Inflammatory macrophage (primary cell): Measurements from ENCODE around the gene PAOX.

Experiments
- DNase-seq, 2 donors: peaks; one replicate each; pipeline ENCODE4 v3.0.0-alpha.2; 2020 to 2022

Gene PAOX

GRCh38 chr10:133350283-133350949, 28.6 kb upstream of the PAOX start:
- no peak for DNase-seq

- no peak for DNase-seq
Measured at GRCh38 chr10:133350950-133351329, 28.1 kb upstream of the PAOX start.

GRCh38 chr10:133351408-133352318, 27.4 kb upstream of the PAOX start:
- no peak for DNase-seq

GRCh38 chr10:133353202-133353959, 25.7 kb upstream of the PAOX start:
- no peak for DNase-seq

- DNase-seq = no peak
Measured at GRCh38 chr10:133353988-133354605, 25.0 kb upstream of the PAOX start.

- DNase-seq = no peak
Measured at GRCh38 chr10:133354672-133355240, 24.3 kb upstream of the PAOX start.

GRCh38 chr10:133355266-133355665, 23.8 kb upstream of the PAOX start:
- no peak for DNase-seq

- no peak for DNase-seq
Measured at GRCh38 chr10:133355991-133356390, 23.1 kb upstream of the PAOX start.

- DNase-seq = no peak
Measured at GRCh38 chr10:133356549-133357284, 22.3 kb upstream of the PAOX start.

GRCh38 chr10:133357285-133358161, 21.5 kb upstream of the PAOX start, which contains the start of gene FUOM:
TSS of gene FUOM (minus strand) at chr10:133358019. CDS start at chr10:133358007, 12 bp downstream.
- peak; percentile 91 to 96 for DNase-seq

- DNase-seq = no peak
Measured at GRCh38 chr10:133358162-133358924, 20.7 kb upstream of the PAOX start.

- no peak for DNase-seq
Measured at GRCh38 chr10:133358925-133359310, 20.1 kb upstream of the PAOX start.

- DNase-seq = no peak
Measured at GRCh38 chr10:133359554-133359971, 19.5 kb upstream of the PAOX start.

GRCh38 chr10:133359972-133360610, 19.0 kb upstream of the PAOX start:
- DNase-seq = no peak

- DNase-seq = no peak
Measured at GRCh38 chr10:133361227-133361626, 17.8 kb upstream of the PAOX start.

- DNase-seq = peak; percentile 13 to 33
Measured at GRCh38 chr10:133361773-133362441, 17.2 kb upstream of the PAOX start.

- DNase-seq = no peak
Measured at GRCh38 chr10:133362846-133363245, 16.2 kb upstream of the PAOX start.

GRCh38 chr10:133364645-133365431, 14.2 kb upstream of the PAOX start:
- DNase-seq = no peak
